Subcutaneous abdominal adipose tissue (tissue), 5 donors: Measurements from ENCODE around the gene PPHLN1.

ENCODE experiments used
- H3K27ac ChIP-seq: one replicate; pipeline ENCODE4 v1.7.0; 2013; ENCODE audit warnings: low read depth, mild to moderate bottlenecking, inconsistent platforms, low read length, moderate library complexity
- H3K27me3 ChIP-seq, 5 donors: one replicate each; pipeline ENCODE4 v1.7.0; 2013; ENCODE audit warnings: low read length in 5 of 5, inconsistent platforms in 1 of 5; ENCODE audit not compliant: control insufficient read depth in 5 of 5, insufficient read depth in 4 of 5
- H3K36me3 ChIP-seq, 5 donors: one replicate each; pipeline ENCODE4 v1.7.0; 2013; ENCODE audit warnings: low read length in 5 of 5; ENCODE audit not compliant: control insufficient read depth in 5 of 5, insufficient read depth in 5 of 5
- H3K4me1 ChIP-seq, 5 donors: one replicate each; pipeline ENCODE4 v1.7.0; 2013; ENCODE audit warnings: low read length in 5 of 5, mild to moderate bottlenecking in 3 of 5, moderate library complexity in 1 of 5; ENCODE audit not compliant: control insufficient read depth in 5 of 5, insufficient read depth in 5 of 5
- H3K4me3 ChIP-seq, 5 donors: one replicate each; pipeline ENCODE4 v1.7.0; 2013; ENCODE audit warnings: low read length in 5 of 5, low read depth in 1 of 5
- H3K9ac ChIP-seq, 5 donors: one replicate each; pipeline ENCODE4 v1.7.0; 2013; ENCODE audit warnings: low read length in 5 of 5, mild to moderate bottlenecking in 4 of 5, moderate library complexity in 3 of 5
- H3K9me3 ChIP-seq, 5 donors: one replicate each; pipeline ENCODE4 v1.7.0; 2013; ENCODE audit warnings: low read length in 5 of 5; ENCODE audit not compliant: control insufficient read depth in 5 of 5
- donor health status: healthy.
- donor health status: healthy.
- donor health status: healthy.
- donor health status: healthy.
- donor health status: healthy.

PPHLN1 gene

DNA sequence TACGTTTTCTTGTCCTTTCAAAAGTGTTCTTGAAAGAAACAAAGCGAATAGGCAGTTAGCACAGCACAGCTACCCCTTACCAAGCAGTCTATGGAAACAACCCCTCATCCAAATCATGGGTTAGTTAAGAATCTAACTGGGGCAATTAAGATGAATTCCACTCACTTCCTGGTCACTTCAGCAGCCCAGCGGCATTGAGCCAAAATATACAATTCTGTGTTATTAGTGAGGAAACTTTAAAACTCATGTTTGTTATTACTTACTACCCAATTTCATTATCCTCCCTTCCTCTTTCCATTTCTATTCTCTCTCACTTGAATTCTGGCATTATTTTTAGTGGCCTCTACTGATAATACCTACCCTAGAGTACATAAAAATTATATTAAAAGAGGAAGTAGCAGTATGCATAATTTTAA, 121.4 kb downstream of the PPHLN1 start:
- no peaks in the 10 kb centered on the region for H3K27me3 ChIP-seq
- no peaks in the 10 kb centered on the region for H3K4me1 ChIP-seq
- H3K36me3 ChIP-seq: peaks cover 17 to 45% (median 26%) of the 10 kb centered on the region in 5 donors
- no peak overlapping the region for H3K9ac ChIP-seq
- H3K9me3 ChIP-seq: peaks cover 0 to 4% (median 0%) of the 10 kb centered on the region in 5 donors
- H3K4me3 ChIP-seq: no peak overlapping the region
- H3K27ac ChIP-seq: no peak overlapping the region

GRCh38 chr12:42448841-42449240, 122.9 kb downstream of the PPHLN1 start:
- H3K9ac ChIP-seq: no peak overlapping the region
- no peak overlapping the region for H3K4me3 ChIP-seq
- H3K27me3 ChIP-seq: no peaks in the 10 kb centered on the region
- peaks cover 0 to 3% (median 0%) of the 10 kb centered on the region in 5 donors for H3K9me3 ChIP-seq
- peaks cover 7 to 35% (median 20%) of the 10 kb centered on the region in 5 donors for H3K36me3 ChIP-seq
- no peak overlapping the region for H3K27ac ChIP-seq
- no peaks in the 10 kb centered on the region for H3K4me1 ChIP-seq

- Histone ChIP-seq H3K27ac (no peak overlapping the region), H3K9ac (no peak overlapping the region), H3K9me3 (no peaks in the 10 kb centered on the region), H3K4me3 (no peak overlapping the region), H3K36me3 (peaks cover 7 to 28% (median 13%) of the 10 kb centered on the region in 5 donors), H3K4me1 (no peaks in the 10 kb centered on the region), H3K27me3 (no peaks in the 10 kb centered on the region)
Observed at GRCh38 chr12:42450248-42450647, 124.3 kb downstream of the PPHLN1 start.

DNA sequence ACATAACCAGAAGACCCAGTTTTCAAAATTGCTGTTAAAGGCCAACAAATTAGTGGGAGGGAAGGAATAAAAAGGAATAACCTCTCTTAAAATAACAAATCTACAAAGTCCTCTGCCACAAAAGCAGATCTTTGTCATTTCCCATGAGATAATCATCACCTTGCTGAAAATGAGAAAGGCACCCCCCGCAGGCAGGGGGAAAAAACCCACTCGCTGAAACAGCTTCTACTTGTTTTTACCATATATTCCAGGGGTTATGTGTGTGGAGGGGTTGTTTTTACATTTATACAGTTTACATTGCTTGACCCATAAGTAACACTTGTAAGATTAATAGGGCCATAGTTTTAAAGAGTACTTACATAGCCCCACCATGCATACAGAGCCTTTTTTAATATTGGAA, 132.6 kb downstream of the PPHLN1 start:
- peaks cover 0 to 6% (median 0%) of the 10 kb centered on the region in 5 donors for H3K4me1 ChIP-seq
- H3K9ac ChIP-seq: no peak overlapping the region
- no peaks in the 10 kb centered on the region for H3K9me3 ChIP-seq
- no peaks in the 10 kb centered on the region for H3K27me3 ChIP-seq
- peaks cover 0 to 29% (median 18%) of the 10 kb centered on the region in 5 donors for H3K36me3 ChIP-seq
- no peak overlapping the region for H3K4me3 ChIP-seq
- no peak overlapping the region for H3K27ac ChIP-seq

DNA sequence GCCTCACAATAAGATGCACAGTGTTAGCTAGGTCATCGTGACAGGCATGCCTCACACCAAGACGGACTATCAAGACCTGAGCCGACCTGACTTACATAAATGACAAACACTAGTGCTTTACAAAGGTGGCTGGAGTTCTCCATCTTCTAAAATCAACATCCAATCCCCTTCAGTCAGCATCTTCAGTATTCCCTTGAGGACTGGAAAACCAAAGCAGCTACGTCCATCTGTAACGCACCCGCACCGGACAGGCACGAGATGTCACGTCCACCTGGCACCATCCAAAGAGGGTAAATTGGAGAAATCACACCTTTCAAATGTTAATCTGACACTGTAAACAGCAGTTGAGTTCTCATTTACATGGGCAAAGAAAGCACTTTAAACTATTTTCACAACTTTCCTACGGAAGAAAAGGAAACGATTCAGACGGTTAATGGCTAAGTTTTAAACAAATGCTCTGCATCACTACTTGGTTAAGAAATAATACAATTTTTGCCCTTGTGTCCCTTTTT, 133.4 kb downstream of the PPHLN1 start:
- Histone ChIP-seq H3K9ac (no peak overlapping the region), H3K9me3 (no peaks in the 10 kb centered on the region), H3K27ac (no peak overlapping the region), H3K4me3 (no peak overlapping the region), H3K27me3 (no peaks in the 10 kb centered on the region), H3K4me1 (peaks cover 0 to 6% (median 0%) of the 10 kb centered on the region in 5 donors), H3K36me3 (peaks cover 0 to 35% (median 22%) of the 10 kb centered on the region in 5 donors)

DNA sequence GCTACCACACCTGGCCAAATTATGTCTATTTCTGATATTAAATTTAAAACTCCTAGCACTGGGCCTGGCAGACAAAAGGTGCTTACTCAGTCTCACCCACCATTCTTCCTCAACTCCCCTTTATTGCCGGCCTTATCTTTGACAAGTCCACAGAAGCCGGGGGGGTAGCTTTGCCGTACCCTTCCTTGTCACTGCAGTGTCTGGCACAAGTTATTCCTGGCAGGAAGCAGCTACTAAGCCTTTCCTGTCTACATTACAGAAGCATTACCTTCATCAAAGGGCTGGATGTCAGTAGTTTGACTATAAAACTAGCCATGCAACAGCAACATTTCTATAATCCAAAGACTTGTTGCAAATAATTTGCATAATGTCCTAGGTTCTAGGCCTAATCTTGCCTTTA, 136.5 kb downstream of the PPHLN1 start:
- Histone ChIP-seq H3K27me3 (no peaks in the 10 kb centered on the region), H3K27ac (no peak overlapping the region), H3K36me3 (peaks cover 7 to 54% (median 43%) of the 10 kb centered on the region in 5 donors), H3K9me3 (no peaks in the 10 kb centered on the region), H3K9ac (no peak overlapping the region), H3K4me3 (no peak overlapping the region), H3K4me1 (peaks cover 0 to 6% (median 0%) of the 10 kb centered on the region in 5 donors)

DNA sequence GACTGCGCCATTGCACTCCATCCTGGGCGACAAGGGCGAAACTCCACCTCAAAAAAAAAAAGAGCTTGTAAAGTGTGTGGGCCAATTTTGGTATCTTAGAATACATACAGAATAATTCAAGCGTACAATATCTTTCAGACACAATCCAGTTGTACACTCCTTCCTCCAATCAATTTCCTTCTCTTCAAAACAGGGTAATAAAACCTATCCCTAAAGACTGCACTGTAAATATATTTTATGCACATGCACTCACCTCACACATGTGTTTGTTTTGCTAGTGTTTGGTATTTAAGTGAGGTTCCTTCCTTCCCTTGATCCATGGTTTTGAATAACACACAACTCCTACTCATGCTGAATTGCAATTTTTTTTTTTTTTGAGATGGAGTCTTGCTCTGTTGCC, 137.7 kb downstream of the PPHLN1 start:
- Histone ChIP-seq H3K9me3 (no peaks in the 10 kb centered on the region), H3K27ac (no peak overlapping the region), H3K27me3 (no peaks in the 10 kb centered on the region), H3K9ac (no peak overlapping the region), H3K4me3 (no peak overlapping the region), H3K36me3 (peaks cover 12 to 54% (median 47%) of the 10 kb centered on the region in 5 donors), H3K4me1 (peaks cover 0 to 6% (median 0%) of the 10 kb centered on the region in 5 donors)

- H3K4me1 ChIP-seq: peaks cover 0 to 2% (median 0%) of the 10 kb centered on the region in 5 donors
- no peak overlapping the region for H3K4me3 ChIP-seq
- no peak overlapping the region for H3K9ac ChIP-seq
- no peaks in the 10 kb centered on the region for H3K27me3 ChIP-seq
- no peak overlapping the region for H3K27ac ChIP-seq
- no peaks in the 10 kb centered on the region for H3K9me3 ChIP-seq
- peaks cover 15 to 44% (median 42%) of the 10 kb centered on the region in 5 donors for H3K36me3 ChIP-seq
Observed at GRCh38 chr12:42468341-42468821, 142.4 kb downstream of the PPHLN1 start.

- Histone ChIP-seq H3K4me1 (peaks cover 0 to 2% (median 0%) of the 10 kb centered on the region in 5 donors), H3K4me3 (peak overlapping the region in 4 of 5 donors; percentile 14 to 52 (median 39)), H3K36me3 (peaks cover 15 to 44% (median 38%) of the 10 kb centered on the region in 5 donors), H3K27me3 (no peaks in the 10 kb centered on the region), H3K9me3 (no peaks in the 10 kb centered on the region), H3K9ac (no peak overlapping the region), H3K27ac (no peak overlapping the region)
Observed at GRCh38 chr12:42468921-42469320, 143.0 kb downstream of the PPHLN1 start.

DNA sequence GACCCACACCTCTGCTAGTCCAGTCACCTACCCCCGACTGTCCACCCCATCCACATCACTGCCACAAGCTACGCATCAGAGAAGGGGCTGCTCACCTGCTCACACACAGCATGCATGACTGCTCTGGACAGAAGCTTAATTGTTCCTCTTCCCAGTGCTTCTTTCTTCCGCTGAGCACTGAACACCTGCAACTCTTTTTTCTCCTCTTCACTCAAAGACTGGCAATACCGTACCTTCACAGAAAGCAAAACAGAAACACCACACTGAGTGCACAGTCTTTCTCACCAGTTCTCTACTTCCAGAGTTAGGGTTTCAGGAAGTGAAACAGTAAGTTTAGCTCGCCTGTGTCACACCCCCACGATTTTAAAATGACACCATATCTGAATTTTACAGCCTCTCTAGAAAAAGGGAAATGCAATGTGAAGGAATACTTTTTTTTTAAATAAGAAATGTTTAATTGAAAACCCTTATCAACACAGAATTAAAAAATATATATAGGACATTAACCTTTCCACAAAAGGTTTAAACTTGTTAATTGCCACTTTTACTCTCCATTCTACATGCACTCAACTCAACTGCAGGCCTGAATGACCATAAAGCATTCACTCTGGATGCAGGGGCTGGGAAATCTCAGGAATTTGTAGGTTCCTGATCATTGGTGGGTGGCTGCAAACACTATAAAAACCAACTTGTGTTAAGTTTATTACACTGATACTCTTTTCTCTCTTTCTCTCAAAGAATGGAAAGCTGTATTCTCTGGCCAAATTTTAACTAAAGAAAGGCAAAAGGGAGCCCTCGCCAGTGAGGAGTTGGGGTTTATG, 143.6 kb downstream of the PPHLN1 start:
- Histone ChIP-seq H3K36me3 (peaks cover 13 to 38% (median 32%) of the 10 kb centered on the region in 5 donors), H3K9me3 (no peaks in the 10 kb centered on the region), H3K27me3 (no peaks in the 10 kb centered on the region), H3K9ac (no peak overlapping the region), H3K4me1 (peaks cover 0 to 2% (median 0%) of the 10 kb centered on the region in 5 donors), H3K4me3 (peak overlapping the region in 4 of 5 donors; percentile 14 to 52 (median 39)), H3K27ac (no peak overlapping the region)
